GM12875 (cell line): Measurements from ENCODE around the gene PRORP.
A peak's percentile ranks its signal among the peaks of the same experiment; 100 is the strongest.
"Not testable (repeated sequence)": the region's sequence is repeated elsewhere in the genome, so short reads cannot be mapped to it uniquely, and the experiment has no call there.

ENCODE experiments used
- H3K4me3 ChIP-seq: one replicate; pipeline ENCODE4 v1.5.1; 2011; ENCODE audit warnings: low read depth, low read length, control low read depth
- CTCF ChIP-seq: IDR thresholded peaks from 2 replicates; pipeline ENCODE4 v1.5.1; 2011; ENCODE audit warnings: low read depth, mild to moderate bottlenecking, control low read depth, inconsistent platforms, low read length, moderate library complexity, borderline replicate concordance; ENCODE audit not compliant: insufficient read depth

The PRORP gene

GRCh38 chr14:35121887-35122695 lies at the start of gene PRORP, which contains the start of gene PPP2R3C:
Gene PRORP (plus strand): TSS chr14:35122552. CDS start chr14:35123246, 694 bp downstream.
Gene PPP2R3C (minus strand): TSS chr14:35121990. CDS start chr14:35121959, 31 bp downstream.
- TF ChIP-seq CTCF: no peak
- H3K4me3 ChIP-seq: peak within 1 kb of the TSS; percentile 51

GRCh38 chr14:35073486-35073885 lies 48.9 kb upstream of the PRORP start:
- no peak overlapping the region for H3K4me3 ChIP-seq
- no peak for TF ChIP-seq CTCF

- no peak overlapping the region for H3K4me3 ChIP-seq
- TF ChIP-seq CTCF: no peak
Measured at GRCh38 chr14:35078082-35078481, 44.3 kb upstream of the PRORP start.

GRCh38 chr14:35079742-35080141 lies 42.6 kb upstream of the PRORP start:
- no peak overlapping the region for H3K4me3 ChIP-seq
- TF ChIP-seq CTCF: no peak

- H3K4me3 ChIP-seq: no peak overlapping the region
- no peak for TF ChIP-seq CTCF
Measured at GRCh38 chr14:35083530-35084150, 38.7 kb upstream of the PRORP start.

GRCh38 chr14:35085441-35085840 lies 36.9 kb upstream of the PRORP start:
- H3K4me3 ChIP-seq: no peak overlapping the region
- no peak for TF ChIP-seq CTCF

GRCh38 chr14:35088514-35088913 lies 33.8 kb upstream of the PRORP start:
- TF ChIP-seq CTCF: no peak
- no peak overlapping the region for H3K4me3 ChIP-seq

- H3K4me3 ChIP-seq: not testable (repeated sequence)
Measured at GRCh38 chr14:35094645-35095044, 27.7 kb upstream of the PRORP start.
